Endometrium (tissue), 2 donors: ENCODE results near the gene MATN4.
"Not testable (repeated sequence)": the region's sequence is repeated elsewhere in the genome, so short reads cannot be mapped to it uniquely, and the experiment has no call there.

ENCODE experiments used
- FAIRE-seq: peaks from 2 replicates; lab custom pipeline; 2012; peaks lifted over from hg19 to GRCh38; lab: Jason Lieb, UNC
- donor health status: control.
- donor health status: control.

MATN4 gene, protein sequence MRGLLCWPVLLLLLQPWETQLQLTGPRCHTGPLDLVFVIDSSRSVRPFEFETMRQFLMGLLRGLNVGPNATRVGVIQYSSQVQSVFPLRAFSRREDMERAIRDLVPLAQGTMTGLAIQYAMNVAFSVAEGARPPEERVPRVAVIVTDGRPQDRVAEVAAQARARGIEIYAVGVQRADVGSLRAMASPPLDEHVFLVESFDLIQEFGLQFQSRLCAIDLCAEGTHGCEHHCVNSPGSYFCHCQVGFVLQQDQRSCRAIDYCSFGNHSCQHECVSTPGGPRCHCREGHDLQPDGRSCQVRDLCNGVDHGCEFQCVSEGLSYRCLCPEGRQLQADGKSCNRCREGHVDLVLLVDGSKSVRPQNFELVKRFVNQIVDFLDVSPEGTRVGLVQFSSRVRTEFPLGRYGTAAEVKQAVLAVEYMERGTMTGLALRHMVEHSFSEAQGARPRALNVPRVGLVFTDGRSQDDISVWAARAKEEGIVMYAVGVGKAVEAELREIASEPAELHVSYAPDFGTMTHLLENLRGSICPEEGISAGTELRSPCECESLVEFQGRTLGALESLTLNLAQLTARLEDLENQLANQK

GRCh38 chr20:45308117-45308778, at the start of gene MATN4:
MATN4 (minus strand) TSS chr20:45308299; CDS start chr20:45305582, 2,717 bp downstream.
- FAIRE-seq: no peak

- no peak for FAIRE-seq
These were observed 47.3 kb upstream of the MATN4 start for GRCh38 chr20:45355209-45356084.

- FAIRE-seq: no peak
These were observed 46.5 kb upstream of the MATN4 start for GRCh38 chr20:45354423-45355208.

GRCh38 chr20:45353746-45354145, 45.6 kb upstream of the MATN4 start:
- no peak for FAIRE-seq

- no peak for FAIRE-seq
These were observed 44.6 kb upstream of the MATN4 start for GRCh38 chr20:45352729-45353128.

DNA sequence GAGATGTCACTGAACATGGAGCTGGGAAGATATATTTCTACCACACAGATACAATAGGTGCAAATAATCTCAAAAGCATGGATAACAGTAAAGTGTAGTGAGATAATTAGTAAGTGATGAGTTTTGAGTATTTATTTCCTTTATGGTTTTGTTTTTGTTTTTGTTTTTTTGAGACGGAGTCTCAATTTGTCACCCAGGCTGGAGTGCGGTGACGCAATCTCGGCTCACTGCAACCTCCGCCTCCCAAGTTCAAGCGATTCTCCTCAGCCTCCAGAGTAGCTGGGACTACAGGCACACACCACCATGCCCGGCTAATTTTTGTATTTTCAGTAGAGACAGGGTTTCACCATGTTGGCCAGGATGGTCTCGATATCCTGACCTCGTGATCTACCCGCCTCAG, 42.7 kb upstream of the MATN4 start:
- FAIRE-seq: not testable (repeated sequence)

- no peak for FAIRE-seq
These were observed 42.1 kb upstream of the MATN4 start for GRCh38 chr20:45350217-45350616.

- no peak for FAIRE-seq
These were observed 40.1 kb upstream of the MATN4 start, which contains the start of gene SDC4 for GRCh38 chr20:45347936-45348778. SDC4 (minus strand) TSS chr20:45348424; CDS start chr20:45348384, 40 bp downstream.

DNA sequence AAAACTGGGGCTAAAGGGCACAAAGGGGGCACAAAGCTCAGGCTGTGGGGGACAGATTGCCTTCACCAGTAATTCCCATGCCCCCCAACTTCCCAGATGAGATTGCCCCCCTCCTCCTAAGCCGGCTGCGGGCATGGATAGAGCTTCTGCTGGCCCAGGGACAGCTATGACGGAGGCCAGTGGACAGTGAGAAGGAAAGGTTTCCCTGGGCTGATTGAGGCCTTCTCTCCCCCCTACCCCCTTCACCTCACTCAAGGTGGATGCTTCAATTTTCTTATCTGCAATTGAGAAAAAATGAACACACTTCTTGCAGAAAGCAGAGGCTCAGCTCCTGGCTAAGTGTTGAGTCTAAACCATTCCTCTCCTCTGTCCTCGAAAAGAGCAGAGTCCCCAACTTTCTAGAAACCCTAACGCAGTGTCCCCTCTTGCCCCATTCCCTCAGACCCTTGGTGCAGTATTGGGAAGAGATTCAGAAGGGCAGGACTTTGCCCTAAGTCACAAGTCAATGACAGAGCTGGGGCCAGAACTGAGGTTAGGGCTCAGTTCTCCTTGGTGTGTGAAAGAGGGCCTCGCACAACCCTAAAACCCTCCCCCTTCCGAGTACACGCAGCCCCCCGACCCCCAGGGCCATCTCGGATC, 39.3 kb upstream of the MATN4 start:
- no peak for FAIRE-seq

DNA sequence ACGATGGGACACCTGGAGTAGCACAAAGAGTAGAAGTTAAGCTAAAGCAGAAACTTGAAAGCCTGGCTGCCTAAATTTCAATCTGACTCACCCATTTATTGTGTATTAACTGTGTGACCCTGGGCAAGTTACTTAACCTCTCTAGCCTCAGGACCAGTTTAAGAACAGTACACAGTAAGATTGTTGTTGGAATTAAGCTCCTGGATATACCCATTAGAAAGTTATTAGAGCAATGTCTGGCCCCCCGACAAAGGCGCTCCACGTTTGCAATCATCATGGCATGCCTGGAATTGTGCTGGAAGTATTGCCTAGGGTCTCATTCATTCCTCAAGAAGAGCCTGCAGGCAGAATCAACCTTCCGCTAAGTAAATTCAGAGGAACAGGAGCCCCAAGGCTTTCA, 38.8 kb upstream of the MATN4 start:
- FAIRE-seq: no peak

DNA sequence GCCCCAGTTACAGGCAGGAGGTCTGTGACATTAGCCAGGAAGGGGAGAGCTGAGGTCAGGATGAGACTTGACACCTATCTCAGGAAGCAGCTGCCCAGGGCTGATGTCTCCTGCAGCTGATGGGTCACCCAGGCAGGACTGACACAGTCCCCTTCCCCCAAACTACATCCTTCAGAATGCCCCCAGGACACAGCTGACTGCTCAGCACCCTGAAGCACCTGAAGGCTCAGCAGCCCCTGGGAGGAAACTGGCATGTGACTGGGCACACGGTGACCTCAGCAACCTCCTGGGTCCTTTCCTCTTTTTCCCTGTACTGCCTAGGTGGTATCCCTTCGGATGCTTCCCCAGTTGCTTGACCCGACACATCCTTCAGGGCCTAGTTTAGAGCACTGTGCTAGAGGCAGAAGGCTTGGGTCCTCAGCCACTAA, 38.2 kb upstream of the MATN4 start:
- FAIRE-seq: no peak

DNA sequence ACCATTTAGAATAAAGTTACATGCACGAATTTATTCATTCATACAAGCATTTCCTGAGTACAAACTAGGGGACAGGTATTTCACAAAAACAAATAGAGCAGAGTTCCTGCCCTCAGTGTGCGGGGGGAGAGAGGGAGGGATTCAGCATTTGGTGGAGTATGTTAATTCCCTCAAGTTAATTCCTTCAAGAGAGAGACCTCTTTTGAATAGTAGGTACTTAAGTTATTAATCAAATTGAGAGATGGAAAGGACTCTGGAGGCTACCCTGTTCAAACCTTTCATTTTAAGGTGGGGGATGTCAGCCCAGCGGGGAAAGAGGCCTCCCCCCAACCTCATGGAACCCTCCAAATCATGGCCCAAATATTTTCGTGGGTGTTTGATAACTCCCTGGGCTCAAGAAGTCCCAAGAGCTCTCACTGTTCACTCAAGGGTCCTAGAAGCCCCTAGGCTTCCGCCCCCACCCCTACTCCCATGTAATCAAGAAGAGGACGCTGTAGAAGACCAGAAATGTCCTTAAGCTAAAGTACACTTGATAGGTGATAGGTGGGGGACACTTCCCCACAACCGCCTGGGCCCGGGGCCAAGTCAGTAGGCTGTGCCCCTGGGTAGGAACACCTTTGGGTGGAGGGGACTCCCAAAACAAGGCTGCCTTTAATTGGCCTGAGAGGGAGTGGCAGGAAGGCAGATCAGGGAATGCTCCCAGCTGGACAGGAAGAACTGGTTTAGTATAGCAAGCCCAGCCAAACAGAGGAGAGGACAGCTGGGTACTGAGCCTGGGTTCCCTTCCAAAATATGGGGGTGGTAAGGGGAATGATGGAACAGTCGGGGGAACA, 37.2 kb upstream of the MATN4 start:
- FAIRE-seq: no peak

GRCh38 chr20:45344168-45344860, 36.2 kb upstream of the MATN4 start:
- FAIRE-seq: no peak

DNA sequence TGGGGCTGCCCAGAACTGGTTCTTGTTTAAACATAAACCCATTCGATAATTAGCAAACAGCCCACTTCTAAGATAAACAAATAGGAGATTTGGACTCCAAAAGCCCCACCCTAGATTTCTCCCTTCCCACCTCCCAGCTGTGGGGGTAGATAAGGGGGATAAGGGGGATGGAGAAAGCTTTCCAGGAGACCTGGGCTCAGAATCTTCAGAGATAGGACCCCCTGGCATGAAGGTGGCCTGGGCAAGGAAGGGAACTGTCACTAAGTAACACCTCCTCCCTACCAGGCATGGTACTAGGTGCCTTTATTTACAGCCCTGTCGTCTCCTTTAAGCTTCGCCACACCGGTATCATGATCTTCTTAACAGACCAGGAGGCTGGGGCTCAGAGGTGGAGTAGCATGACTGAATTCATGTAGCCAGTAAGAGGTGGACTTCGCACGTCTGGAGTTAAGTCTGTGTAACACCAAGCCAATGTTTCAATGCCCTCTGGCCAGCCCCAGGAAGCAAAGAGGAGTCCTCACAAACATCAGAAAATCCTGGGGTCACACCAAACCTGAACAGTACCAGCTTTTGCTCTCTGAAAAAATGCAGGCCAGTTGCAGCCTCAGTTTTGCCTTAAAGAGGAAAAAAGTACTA, 35.6 kb upstream of the MATN4 start:
- FAIRE-seq: no peak

DNA sequence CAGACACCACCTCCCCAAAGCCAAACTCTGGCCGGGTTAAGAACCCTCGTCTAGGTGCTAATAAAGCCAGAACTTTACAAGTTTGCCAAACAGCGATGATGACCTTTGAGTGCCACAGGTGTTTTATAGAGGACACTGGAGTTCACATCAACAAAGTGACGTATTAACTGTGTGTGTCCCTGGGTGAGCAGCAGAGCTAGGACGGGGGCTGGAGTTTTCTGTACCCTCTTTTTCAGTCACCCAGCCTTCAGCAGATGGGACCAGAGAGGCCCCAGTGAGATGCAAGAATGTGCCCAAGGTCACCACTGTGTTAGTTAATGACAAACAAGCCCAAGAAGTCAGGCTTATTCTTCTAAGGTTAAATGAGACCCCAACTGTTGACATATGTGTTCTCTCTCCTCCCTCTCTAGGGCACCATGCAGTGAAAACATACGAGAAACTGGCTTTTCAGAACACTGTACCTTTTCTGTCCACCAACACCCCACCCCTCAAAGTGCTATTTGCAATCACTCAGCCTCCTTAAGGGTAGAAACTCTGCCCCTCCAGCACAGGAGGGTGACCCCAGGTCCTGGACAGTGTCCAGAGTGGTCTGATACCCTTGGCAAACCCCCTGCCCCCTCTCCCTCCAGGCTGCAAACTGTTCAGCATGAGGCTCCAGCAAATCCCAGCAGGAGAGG, 34.9 kb upstream of the MATN4 start:
- FAIRE-seq: no peak

GRCh38 chr20:45341939-45342854, 34.1 kb upstream of the MATN4 start:
- FAIRE-seq: no peak
